HL-60 (cell line): ENCODE results near the gene FCHSD2.

Source experiments
- GABPA ChIP-seq: IDR thresholded peaks from 2 replicates; pipeline ENCODE4 v1.6.1; 2012; ENCODE audit warnings: low read depth
- POLR2AphosphoS5 ChIP-seq: IDR thresholded peaks from 2 replicates; pipeline ENCODE4 v1.6.1; 2012; ENCODE audit warnings: low read depth
- SPI1 ChIP-seq: IDR thresholded peaks from 2 replicates; pipeline ENCODE4 v1.6.1; 2012; ENCODE audit warnings: low read depth, mild to moderate bottlenecking, borderline replicate concordance
- TF ChIP-seq, protein P1 (sequence below): IDR thresholded peaks from one replicate; pipeline ENCODE4 v1.5.1; 2011; ENCODE audit warnings: low read length, control low read depth, inconsistent platforms; ENCODE audit not compliant: insufficient read depth
- TF ChIP-seq, protein P2 (sequence below): IDR thresholded peaks from 2 replicates; pipeline ENCODE4 v1.6.1; 2012; ENCODE audit warnings: low read depth; ENCODE audit not compliant: insufficient replicate concordance

DNA sequence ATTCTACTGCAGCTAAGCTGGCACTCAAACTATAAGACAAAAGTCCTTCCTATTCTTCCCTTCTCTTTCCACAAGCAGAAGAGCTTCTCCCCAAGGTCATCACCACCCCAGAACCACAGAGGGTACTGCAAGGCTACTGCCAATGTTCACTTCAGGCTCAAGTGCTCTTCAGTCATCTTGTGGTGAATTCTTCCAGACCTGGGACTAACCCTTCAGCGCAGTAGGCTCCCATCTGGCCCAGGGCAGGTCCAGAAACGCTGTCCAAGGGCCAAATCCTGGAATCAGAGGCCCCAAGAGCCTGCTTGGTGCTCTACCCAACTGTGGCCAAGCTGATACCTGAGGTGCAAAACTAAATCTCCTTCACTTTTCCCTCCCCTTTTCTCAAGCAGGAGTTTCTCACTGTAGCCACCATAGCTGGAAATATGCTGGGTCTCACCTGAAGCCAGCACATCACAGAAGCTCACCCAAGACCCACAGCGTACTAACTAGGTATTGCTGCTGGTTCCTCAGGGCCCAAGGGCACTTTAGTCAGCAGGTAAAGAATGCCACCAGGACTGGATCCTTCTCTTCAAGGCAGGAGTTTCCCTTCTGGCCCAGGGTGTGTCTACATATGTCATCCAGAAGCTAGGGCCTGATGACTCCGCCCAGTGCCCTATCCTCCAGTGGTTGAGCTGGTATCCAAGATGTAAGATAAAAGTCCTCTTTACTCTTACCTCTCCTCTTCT, 27.8 kb downstream of the FCHSD2 start:
- no peak for TF ChIP-seq POLR2AphosphoS5
- TF ChIP-seq, protein P1, sequence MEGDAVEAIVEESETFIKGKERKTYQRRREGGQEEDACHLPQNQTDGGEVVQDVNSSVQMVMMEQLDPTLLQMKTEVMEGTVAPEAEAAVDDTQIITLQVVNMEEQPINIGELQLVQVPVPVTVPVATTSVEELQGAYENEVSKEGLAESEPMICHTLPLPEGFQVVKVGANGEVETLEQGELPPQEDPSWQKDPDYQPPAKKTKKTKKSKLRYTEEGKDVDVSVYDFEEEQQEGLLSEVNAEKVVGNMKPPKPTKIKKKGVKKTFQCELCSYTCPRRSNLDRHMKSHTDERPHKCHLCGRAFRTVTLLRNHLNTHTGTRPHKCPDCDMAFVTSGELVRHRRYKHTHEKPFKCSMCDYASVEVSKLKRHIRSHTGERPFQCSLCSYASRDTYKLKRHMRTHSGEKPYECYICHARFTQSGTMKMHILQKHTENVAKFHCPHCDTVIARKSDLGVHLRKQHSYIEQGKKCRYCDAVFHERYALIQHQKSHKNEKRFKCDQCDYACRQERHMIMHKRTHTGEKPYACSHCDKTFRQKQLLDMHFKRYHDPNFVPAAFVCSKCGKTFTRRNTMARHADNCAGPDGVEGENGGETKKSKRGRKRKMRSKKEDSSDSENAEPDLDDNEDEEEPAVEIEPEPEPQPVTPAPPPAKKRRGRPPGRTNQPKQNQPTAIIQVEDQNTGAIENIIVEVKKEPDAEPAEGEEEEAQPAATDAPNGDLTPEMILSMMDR: no peak
- no peak for TF ChIP-seq GABPA
- TF ChIP-seq, protein P2, sequence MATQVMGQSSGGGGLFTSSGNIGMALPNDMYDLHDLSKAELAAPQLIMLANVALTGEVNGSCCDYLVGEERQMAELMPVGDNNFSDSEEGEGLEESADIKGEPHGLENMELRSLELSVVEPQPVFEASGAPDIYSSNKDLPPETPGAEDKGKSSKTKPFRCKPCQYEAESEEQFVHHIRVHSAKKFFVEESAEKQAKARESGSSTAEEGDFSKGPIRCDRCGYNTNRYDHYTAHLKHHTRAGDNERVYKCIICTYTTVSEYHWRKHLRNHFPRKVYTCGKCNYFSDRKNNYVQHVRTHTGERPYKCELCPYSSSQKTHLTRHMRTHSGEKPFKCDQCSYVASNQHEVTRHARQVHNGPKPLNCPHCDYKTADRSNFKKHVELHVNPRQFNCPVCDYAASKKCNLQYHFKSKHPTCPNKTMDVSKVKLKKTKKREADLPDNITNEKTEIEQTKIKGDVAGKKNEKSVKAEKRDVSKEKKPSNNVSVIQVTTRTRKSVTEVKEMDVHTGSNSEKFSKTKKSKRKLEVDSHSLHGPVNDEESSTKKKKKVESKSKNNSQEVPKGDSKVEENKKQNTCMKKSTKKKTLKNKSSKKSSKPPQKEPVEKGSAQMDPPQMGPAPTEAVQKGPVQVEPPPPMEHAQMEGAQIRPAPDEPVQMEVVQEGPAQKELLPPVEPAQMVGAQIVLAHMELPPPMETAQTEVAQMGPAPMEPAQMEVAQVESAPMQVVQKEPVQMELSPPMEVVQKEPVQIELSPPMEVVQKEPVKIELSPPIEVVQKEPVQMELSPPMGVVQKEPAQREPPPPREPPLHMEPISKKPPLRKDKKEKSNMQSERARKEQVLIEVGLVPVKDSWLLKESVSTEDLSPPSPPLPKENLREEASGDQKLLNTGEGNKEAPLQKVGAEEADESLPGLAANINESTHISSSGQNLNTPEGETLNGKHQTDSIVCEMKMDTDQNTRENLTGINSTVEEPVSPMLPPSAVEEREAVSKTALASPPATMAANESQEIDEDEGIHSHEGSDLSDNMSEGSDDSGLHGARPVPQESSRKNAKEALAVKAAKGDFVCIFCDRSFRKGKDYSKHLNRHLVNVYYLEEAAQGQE: no peak
- no peak for TF ChIP-seq SPI1
